Erythroblast (primary cell): Measurements from ENCODE around the gene PATE2.

Experiments used
- GATA1 ChIP-seq: IDR thresholded peaks from 2 replicates; pipeline ENCODE4 v1.6.1; 2011; ENCODE audit warnings: low read depth, mild to moderate bottlenecking, control low read depth, low read length, moderate library complexity
- POLR2A ChIP-seq: IDR thresholded peaks from 2 replicates; pipeline ENCODE4 v1.6.1; 2011; ENCODE audit warnings: mild to moderate bottlenecking, low read length

- TF ChIP-seq POLR2A (no peak), GATA1 (no peak)
These were observed 1.3 kb downstream of the PATE2 start for GRCh38 chr11:125777309-125777708.
